HepG2 (cell line): Measurements from ENCODE around the gene C1orf50. TPM values are rescaled to one million over a fixed set of nuclear protein-coding genes. Genes with fewer than 3 reads are reported as not detected.

Source experiments
- ADNP ChIP-seq: sonication (generic); formaldehyde crosslinking; IDR thresholded peaks from 2 replicates; pipeline ENCODE4 v1.4.0; 2020; ENCODE audit warnings: missing genetic modification reagents
- ATF7-NPFF ChIP-seq: sonication (generic); formaldehyde crosslinking; IDR thresholded peaks from 2 replicates; pipeline ENCODE4 v1.8.1; 2023; ENCODE audit warnings: mild to moderate bottlenecking, low read depth, missing genetic modification reagents, moderate library complexity
- ESRRA ChIP-seq: sonication (generic); formaldehyde crosslinking; IDR thresholded peaks from 2 replicates; pipeline ENCODE4 v1.5.1; 2020; ENCODE audit warnings: mild to moderate bottlenecking, low read depth, missing genetic modification reagents
- HMGA1 ChIP-seq: sonication (generic); formaldehyde crosslinking; conservative IDR thresholded peaks from 2 replicates; pipeline ENCODE4 v1.4.0; 2020; ENCODE audit warnings: missing genetic modification reagents
- HNF4A ChIP-seq: sonication (generic); formaldehyde crosslinking; IDR thresholded peaks from 2 replicates; pipeline ENCODE4 v1.4.0; 2020; ENCODE audit warnings: missing genetic modification reagents
- HNRNPL ChIP-seq: fragments of 200-400 bp; formaldehyde crosslinking; IDR thresholded peaks from 2 replicates; pipeline ENCODE4 v1.6.1; 2017; ENCODE audit warnings: mild to moderate bottlenecking, low read depth, low read length
- KDM5A ChIP-seq: fragments of 200-600 bp; sonication (generic); IDR thresholded peaks from 2 replicates; pipeline ENCODE4 v1.7.0; 2018; ENCODE audit warnings: antibody characterized with exemption, mild to moderate bottlenecking, low read length, borderline replicate concordance
- KMT2A ChIP-seq: sonication (generic); formaldehyde crosslinking; IDR thresholded peaks from 2 replicates; pipeline ENCODE4 v1.4.0; 2020; ENCODE audit warnings: missing genetic modification reagents
- LCORL ChIP-seq, 2 experiments: fragments of 450-650 bp in 1 of 2; sonication (generic) in 1 of 2; formaldehyde crosslinking in 1 of 2; IDR thresholded peaks; 2 replicates each; pipeline versions ENCODE4 v1.5.0 to v1.6.1; 2017 to 2020; ENCODE audit warnings: antibody characterized with exemption in 1 of 2, missing genetic modification reagents in 1 of 2
- MXD1 ChIP-seq: sonication (generic); formaldehyde crosslinking; IDR thresholded peaks from 2 replicates; pipeline ENCODE4 v1.4.0; 2020; ENCODE audit warnings: mild to moderate bottlenecking, missing genetic modification reagents
- PAX8 ChIP-seq: sonication (generic); formaldehyde crosslinking; IDR thresholded peaks from 2 replicates; pipeline ENCODE4 v1.8.0; 2022; ENCODE audit warnings: mild to moderate bottlenecking, missing genetic modification reagents, borderline replicate concordance
- POGZ ChIP-seq: sonication (generic); formaldehyde crosslinking; IDR thresholded peaks from 2 replicates; pipeline ENCODE4 v1.4.0; 2020; ENCODE audit warnings: mild to moderate bottlenecking, missing genetic modification reagents
- RXRB ChIP-seq: IDR thresholded peaks from 2 replicates; pipeline ENCODE4 v1.6.1; 2016; ENCODE audit warnings: borderline replicate concordance, missing genetic modification reagents, missing compliant biosample characterization
- SAP130 ChIP-seq: IDR thresholded peaks from 2 replicates; pipeline ENCODE4 v1.6.1; 2016; ENCODE audit warnings: low read depth
- THAP11 ChIP-seq: IDR thresholded peaks from 2 replicates; pipeline ENCODE4 v1.6.1; 2016; ENCODE audit warnings: missing biosample characterization, missing genetic modification reagents
- ZNF230 ChIP-seq: sonication (generic); formaldehyde crosslinking; IDR thresholded peaks from 2 replicates; pipeline ENCODE4 v1.4.0; 2020; ENCODE audit warnings: mild to moderate bottlenecking, missing genetic modification reagents
- ZNF335 ChIP-seq: sonication (generic); formaldehyde crosslinking; IDR thresholded peaks from 2 replicates; pipeline ENCODE4 v1.4.0; 2020; ENCODE audit warnings: missing genetic modification reagents
- ZNF552 ChIP-seq: sonication (generic); formaldehyde crosslinking; IDR thresholded peaks from 2 replicates; pipeline ENCODE4 v1.9.0; 2022; ENCODE audit warnings: missing genetic modification reagents, mild to moderate bottlenecking, borderline replicate concordance
- ZNF564 ChIP-seq: sonication (generic); formaldehyde crosslinking; IDR thresholded peaks from 2 replicates; pipeline ENCODE4 v1.8.1; 2023; ENCODE audit warnings: mild to moderate bottlenecking, missing genetic modification reagents
- ZNF598 ChIP-seq: sonication (generic); formaldehyde crosslinking; IDR thresholded peaks from 2 replicates; pipeline ENCODE4 v1.5.1; 2020; ENCODE audit warnings: mild to moderate bottlenecking, missing genetic modification reagents, borderline replicate concordance
- polyA plus RNA-seq, 8 experiments: library from polyadenylated mRNA; depleted of rRNA in 3 of 8; stranded (reverse) in 7 of 8; unstranded in 1 of 8; fragments of >200 nt; fragmentation: Illumina TruSeq in 4 of 8; extraction: Trizol in 4 of 8; gene quantifications; 2 replicates each; pipeline versions ENCODE4 v1.2.1 to v1.2.3, GENCODE V29; 2011 to 2016; ENCODE audit warnings: low read depth in 4 of 8, missing spikeins in 1 of 8, mixed read lengths in 1 of 8; ENCODE audit not compliant: insufficient read depth in 1 of 8
- total RNA-seq, 5 experiments: library from RNA; depleted of rRNA; stranded (reverse); fragments of >200 nt; fragmentation: Illumina TruSeq; extraction: Trizol; gene quantifications; 2 replicates each; pipeline ENCODE4 v1.2.3, GENCODE V29; 2016; ENCODE audit warnings: low read depth in 1 of 5
- TF ChIP-seq, protein P1 (sequence below): IDR thresholded peaks from 2 replicates; pipeline ENCODE4 v1.6.1; 2016; ENCODE audit warnings: low read depth, missing genetic modification reagents, missing compliant biosample characterization
- TF ChIP-seq, protein P2 (sequence below): sonication (generic); formaldehyde crosslinking; IDR thresholded peaks from 2 replicates; pipeline ENCODE4 v1.8.1; 2022; ENCODE audit warnings: mild to moderate bottlenecking, missing genetic modification reagents

C1orf50 gene
- total and polyA plus RNA-seq, 2 of the 13 experiments (the other 11 are each of a cell fraction or from before 2014, with no cell fraction given), result 4.3 to 4.8 TPM

GRCh38 chr1:42739753-42740700 is 27.0 kb upstream of the C1orf50 start, which contains the start of gene CLDN19 (continued):
- TF ChIP-seq ADNP (CRISPR knock-in tag) (no peak), SAP130 (CRISPR knock-in tag) (peak; percentile 60), ZNF552 (no peak), LCORL (IDR thresholded peaks at IDR 0.05) (peak; percentile 85), LCORL (CRISPR knock-in tag; IDR thresholded peaks at IDR 0.05) (peak; percentile 97), KMT2A (CRISPR knock-in tag) (no peak), KDM5A (no peak), ZNF335 (CRISPR knock-in tag) (no peak), HNF4A (peak; percentile 92), HNRNPL (0 out of 2 replicates have a peak, but pooled peaks have one; percentile 55), PAX8 (CRISPR knock-in tag) (0 out of 2 replicates have a peak, but pooled peaks have one; percentile 34), ZNF598 (0 out of 2 replicates have a peak, but pooled peaks have one; percentile 2), ESRRA (peak; percentile 72; the same call in 1 of the 2 replicates), POGZ (CRISPR knock-in tag) (peak; percentile 58), HMGA1 (no peak), THAP11 (CRISPR knock-in tag) (peak; percentile 27; the same call in 1 of the 2 replicates), ZNF564 (CRISPR knock-in tag) (no peak), MXD1 (CRISPR knock-in tag) (no peak), ATF7-NPFF (CRISPR knock-in tag) (peak; percentile 59; the same call in 1 of the 2 replicates), RXRB (CRISPR knock-in tag) (no peak; the same call in 1 of the 2 replicates), ZNF230 (CRISPR knock-in tag) (0 out of 2 replicates have a peak, but pooled peaks have one; percentile 38)
- TF ChIP-seq, protein P1, sequence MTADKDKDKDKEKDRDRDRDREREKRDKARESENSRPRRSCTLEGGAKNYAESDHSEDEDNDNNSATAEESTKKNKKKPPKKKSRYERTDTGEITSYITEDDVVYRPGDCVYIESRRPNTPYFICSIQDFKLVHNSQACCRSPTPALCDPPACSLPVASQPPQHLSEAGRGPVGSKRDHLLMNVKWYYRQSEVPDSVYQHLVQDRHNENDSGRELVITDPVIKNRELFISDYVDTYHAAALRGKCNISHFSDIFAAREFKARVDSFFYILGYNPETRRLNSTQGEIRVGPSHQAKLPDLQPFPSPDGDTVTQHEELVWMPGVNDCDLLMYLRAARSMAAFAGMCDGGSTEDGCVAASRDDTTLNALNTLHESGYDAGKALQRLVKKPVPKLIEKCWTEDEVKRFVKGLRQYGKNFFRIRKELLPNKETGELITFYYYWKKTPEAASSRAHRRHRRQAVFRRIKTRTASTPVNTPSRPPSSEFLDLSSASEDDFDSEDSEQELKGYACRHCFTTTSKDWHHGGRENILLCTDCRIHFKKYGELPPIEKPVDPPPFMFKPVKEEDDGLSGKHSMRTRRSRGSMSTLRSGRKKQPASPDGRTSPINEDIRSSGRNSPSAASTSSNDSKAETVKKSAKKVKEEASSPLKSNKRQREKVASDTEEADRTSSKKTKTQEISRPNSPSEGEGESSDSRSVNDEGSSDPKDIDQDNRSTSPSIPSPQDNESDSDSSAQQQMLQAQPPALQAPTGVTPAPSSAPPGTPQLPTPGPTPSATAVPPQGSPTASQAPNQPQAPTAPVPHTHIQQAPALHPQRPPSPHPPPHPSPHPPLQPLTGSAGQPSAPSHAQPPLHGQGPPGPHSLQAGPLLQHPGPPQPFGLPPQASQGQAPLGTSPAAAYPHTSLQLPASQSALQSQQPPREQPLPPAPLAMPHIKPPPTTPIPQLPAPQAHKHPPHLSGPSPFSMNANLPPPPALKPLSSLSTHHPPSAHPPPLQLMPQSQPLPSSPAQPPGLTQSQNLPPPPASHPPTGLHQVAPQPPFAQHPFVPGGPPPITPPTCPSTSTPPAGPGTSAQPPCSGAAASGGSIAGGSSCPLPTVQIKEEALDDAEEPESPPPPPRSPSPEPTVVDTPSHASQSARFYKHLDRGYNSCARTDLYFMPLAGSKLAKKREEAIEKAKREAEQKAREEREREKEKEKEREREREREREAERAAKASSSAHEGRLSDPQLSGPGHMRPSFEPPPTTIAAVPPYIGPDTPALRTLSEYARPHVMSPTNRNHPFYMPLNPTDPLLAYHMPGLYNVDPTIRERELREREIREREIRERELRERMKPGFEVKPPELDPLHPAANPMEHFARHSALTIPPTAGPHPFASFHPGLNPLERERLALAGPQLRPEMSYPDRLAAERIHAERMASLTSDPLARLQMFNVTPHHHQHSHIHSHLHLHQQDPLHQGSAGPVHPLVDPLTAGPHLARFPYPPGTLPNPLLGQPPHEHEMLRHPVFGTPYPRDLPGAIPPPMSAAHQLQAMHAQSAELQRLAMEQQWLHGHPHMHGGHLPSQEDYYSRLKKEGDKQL (CRISPR knock-in tag), result no peak
- TF ChIP-seq, protein P2, sequence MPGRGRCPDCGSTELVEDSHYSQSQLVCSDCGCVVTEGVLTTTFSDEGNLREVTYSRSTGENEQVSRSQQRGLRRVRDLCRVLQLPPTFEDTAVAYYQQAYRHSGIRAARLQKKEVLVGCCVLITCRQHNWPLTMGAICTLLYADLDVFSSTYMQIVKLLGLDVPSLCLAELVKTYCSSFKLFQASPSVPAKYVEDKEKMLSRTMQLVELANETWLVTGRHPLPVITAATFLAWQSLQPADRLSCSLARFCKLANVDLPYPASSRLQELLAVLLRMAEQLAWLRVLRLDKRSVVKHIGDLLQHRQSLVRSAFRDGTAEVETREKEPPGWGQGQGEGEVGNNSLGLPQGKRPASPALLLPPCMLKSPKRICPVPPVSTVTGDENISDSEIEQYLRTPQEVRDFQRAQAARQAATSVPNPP (CRISPR knock-in tag), result no peak
